Common myeloid progenitor, CD34-positive (primary cell): Measurements from ENCODE around the gene ZNF502.

Source experiments
- CTCF ChIA-PET: fragments of 350-600 bp; sonication (Branson Sonifier 250); formaldehyde crosslinking; loops from one replicate; lab custom pipeline; 2021; ENCODE audit warnings: antibody characterized with exemption; lab: Charles Lee
- POLR2A ChIA-PET: fragments of 350-600 bp; sonication (Branson Sonifier 250); formaldehyde crosslinking; loops from one replicate; lab custom pipeline; 2021; ENCODE audit warnings: antibody characterized with exemption; lab: Charles Lee
- DNase-seq, 3 donors: peaks; one replicate each; pipeline versions ENCODE4 v3.0.0 to v3.0.0-alpha.2; 2013
- H3K27ac ChIP-seq, 2 experiments: 1 replicate in 1 of 2; 2 replicates in 1 of 2; pipeline ENCODE4 v1.7.0; 2013; ENCODE audit warnings: inconsistent platforms in 2 of 2, low read length in 2 of 2, mild to moderate bottlenecking in 2 of 2, low read depth in 1 of 2, moderate library complexity in 1 of 2; ENCODE audit not compliant: severe bottlenecking in 2 of 2, insufficient read depth in 1 of 2, poor library complexity in 1 of 2
- H3K27me3 ChIP-seq, 5 experiments: replicated peaks in 2 of 5; 1 replicate in 3 of 5; 2 replicates in 2 of 5; pipeline versions ENCODE4 v1.6.1 to v1.7.0; 2013; ENCODE audit warnings: low read length in 4 of 5, mild to moderate bottlenecking in 2 of 5, moderate library complexity in 2 of 5, inconsistent platforms in 1 of 5; ENCODE audit not compliant: insufficient read depth in 5 of 5, control insufficient read depth in 4 of 5
- H3K36me3 ChIP-seq, 4 experiments: 1 replicate in 2 of 4; 2 replicates in 2 of 4; pipeline versions ENCODE4 v1.6.1 to v1.7.0; 2013; ENCODE audit warnings: low read length in 3 of 4, control low read depth in 1 of 4, mild to moderate bottlenecking in 1 of 4; ENCODE audit not compliant: control insufficient read depth in 4 of 4, insufficient read depth in 4 of 4
- H3K4me1 ChIP-seq, 4 experiments: 1 replicate in 3 of 4; 2 replicates in 1 of 4; pipeline versions ENCODE4 v1.6.1 to v1.7.1; 2013; ENCODE audit warnings: low read length in 3 of 4, mild to moderate bottlenecking in 3 of 4, control low read depth in 1 of 4, inconsistent platforms in 1 of 4, moderate library complexity in 1 of 4; ENCODE audit not compliant: control insufficient read depth in 4 of 4, insufficient read depth in 4 of 4; ENCODE audit errors: control extremely low read depth in 1 of 4
- H3K4me3 ChIP-seq, 7 experiments: 1 replicate in 4 of 7; 2 replicates in 3 of 7; pipeline versions ENCODE4 v1.5.1 to v1.7.0; 2013; ENCODE audit warnings: mild to moderate bottlenecking in 7 of 7, low read length in 6 of 7, moderate library complexity in 6 of 7, inconsistent platforms in 2 of 7, low read depth in 2 of 7, control low read depth in 1 of 7; ENCODE audit not compliant: insufficient read depth in 4 of 7, control insufficient read depth in 1 of 7; ENCODE audit errors: extremely low read depth in 1 of 7
- H3K9me3 ChIP-seq, 5 experiments: 1 replicate in 4 of 5; 2 replicates in 1 of 5; pipeline versions ENCODE4 v1.6.1 to v1.7.1; 2013; ENCODE audit warnings: low read length in 4 of 5, mild to moderate bottlenecking in 2 of 5, inconsistent platforms in 1 of 5, low read depth in 1 of 5, moderate library complexity in 1 of 5; ENCODE audit not compliant: control insufficient read depth in 4 of 5, insufficient read depth in 2 of 5; ENCODE audit errors: control extremely low read depth in 1 of 5
- WGBS: methylation state at CpG from one replicate; pipeline ENCODE4 v1.1.5; 2013; ENCODE audit not compliant: insufficient coverage; 5-methylcytosine and 5-hydroxymethylcytosine counted together

ZNF502 gene

GRCh38 chr3:44729384-44729910 lies 17.0 kb downstream of the ZNF502 start, which contains the start of gene ZNF501:
Gene ZNF501, plus strand, starts transcription at chr3:44729635. Its CDS starts 4,787 bp downstream, at chr3:44734422.
- CTCF ChIA-PET = interaction anchor here (0.7 to 1.4 kb wide), 4 partner anchors 11 to 196 kb away, joined by 3 to 5 read pairs (median 4); partner anchors contain the start of gene ZNF502
- WGBS = under 1% methylated on average over 45 of the region's 46 CpGs
- Histone ChIP-seq H3K4me3 (peak within 1 kb of the TSS; percentile 62 to 93 (median 81)), H3K9me3 (peaks cover 27 to 83% (median 53%) of the 10 kb centered on the region in 5 experiments), H3K27ac (peak within 1 kb of the TSS; percentile 52 to 77), H3K4me1 (peaks cover 0 to 8% (median 2%) of the 10 kb centered on the region in 4 experiments), H3K36me3 (peaks cover 9 to 40% (median 22%) of the 10 kb centered on the region in 4 experiments), H3K27me3 (no peaks in the 10 kb centered on the region)
- POLR2A ChIA-PET = no interaction called here
- DNase-seq = peak; percentile 93 to 96 (median 96)

GRCh38 chr3:44734646-44735168 lies 22.2 kb downstream of the ZNF502 start:
- CTCF ChIA-PET = no interaction called here
- Histone ChIP-seq H3K27ac (no peak overlapping the region), H3K4me1 (peaks cover 0 to 5% (median 2%) of the 10 kb centered on the region in 4 experiments), H3K9me3 (peaks cover 44 to 84% (median 49%) of the 10 kb centered on the region in 5 experiments), H3K4me3 (no peak overlapping the region), H3K36me3 (peaks cover 9 to 54% (median 27%) of the 10 kb centered on the region in 4 experiments), H3K27me3 (no peaks in the 10 kb centered on the region)
- no peak for DNase-seq
- WGBS = 100% methylated on average over 2 of the region's 3 CpGs
- POLR2A ChIA-PET = no interaction called here

GRCh38 chr3:44761101-44761423 lies 48.6 kb downstream of the ZNF502 start:
- WGBS = 5% methylated on average over 9 of the region's 15 CpGs
- DNase-seq = peak; percentile 2 to 52 (median 42)
- peak overlapping the region; percentile 85 to 92 for H3K27ac ChIP-seq
- H3K27me3 ChIP-seq = no peaks in the 10 kb centered on the region
- H3K9me3 ChIP-seq = peaks cover 10 to 48% (median 37%) of the 10 kb centered on the region in 5 experiments
- CTCF ChIA-PET = no interaction called here
- H3K4me1 ChIP-seq = peaks cover 3 to 18% (median 8%) of the 10 kb centered on the region in 4 experiments
- H3K4me3 ChIP-seq = peak overlapping the region; percentile 87 to 100 (median 97)
- peaks cover 8 to 42% (median 24%) of the 10 kb centered on the region in 4 experiments for H3K36me3 ChIP-seq
- POLR2A ChIA-PET = no interaction called here

- Histone ChIP-seq H3K4me3 (peak within 1 kb of the TSS; percentile 87 to 100 (median 97)), H3K36me3 (peaks cover 8 to 42% (median 26%) of the 10 kb centered on the region in 4 experiments), H3K27me3 (no peaks in the 10 kb centered on the region), H3K27ac (peak within 1 kb of the TSS; percentile 85 to 92), H3K4me1 (peaks cover 3 to 18% (median 8%) of the 10 kb centered on the region in 4 experiments), H3K9me3 (peaks cover 9 to 48% (median 37%) of the 10 kb centered on the region in 5 experiments)
- ChIA-PET POLR2A (no interaction called here), CTCF (no interaction called here)
- 0% methylated on average over 63 of the region's 64 CpGs for WGBS
- peak; percentile 97 to 99 (median 98) for DNase-seq
Measured at GRCh38 chr3:44761424-44762169, 49.1 kb downstream of the ZNF502 start, which contains the start of the genes KIAA1143 and KIF15. Gene KIAA1143, minus strand, starts transcription at chr3:44761619. Its CDS starts 17 bp downstream, at chr3:44761602. Gene KIF15, plus strand, starts transcription at chr3:44761794. Its CDS starts 72 bp downstream, at chr3:44761866.

- no peaks in the 10 kb centered on the region for H3K27me3 ChIP-seq
- ChIA-PET POLR2A (interaction anchor here (0.6 kb wide), 1 partner anchor 350 kb away, joined by 3 read pairs; no protein-coding TSS in a partner anchor), CTCF (interaction anchor here (0.6 kb wide), 1 partner anchor 19 kb away, joined by 3 read pairs; no protein-coding TSS in a partner anchor)
- peaks cover 3 to 18% (median 8%) of the 10 kb centered on the region in 4 experiments for H3K4me1 ChIP-seq
- peak overlapping the region; percentile 87 to 100 (median 97) for H3K4me3 ChIP-seq
- peak overlapping the region in 1 of 2 experiments; percentile 92 for H3K27ac ChIP-seq
- peak in 2 of 3 donors; percentile 4 to 11 for DNase-seq
- peaks cover 10 to 39% (median 24%) of the 10 kb centered on the region in 4 experiments for H3K36me3 ChIP-seq
- 0% methylated on average over 3 of the region's 9 CpGs for WGBS
- peaks cover 6 to 45% (median 35%) of the 10 kb centered on the region in 5 experiments for H3K9me3 ChIP-seq
Measured at GRCh38 chr3:44762170-44762677, 49.8 kb downstream of the ZNF502 start.

GRCh38 chr3:44762690-44763089 lies 50.2 kb downstream of the ZNF502 start:
- peaks cover 3 to 18% (median 8%) of the 10 kb centered on the region in 4 experiments for H3K4me1 ChIP-seq
- peak overlapping the region in 6 of 7 experiments; percentile 89 to 100 (median 98) for H3K4me3 ChIP-seq
- no CpG with 5 or more reads among the region's 5 CpGs for WGBS
- H3K27ac ChIP-seq = peak overlapping the region in 1 of 2 experiments; percentile 92
- H3K9me3 ChIP-seq = peaks cover 7 to 42% (median 31%) of the 10 kb centered on the region in 5 experiments
- no peak for DNase-seq
- peaks cover 9 to 37% (median 23%) of the 10 kb centered on the region in 4 experiments for H3K36me3 ChIP-seq
- POLR2A ChIA-PET = interaction anchor here (0.6 kb wide), 1 partner anchor 351 kb away, joined by 3 read pairs; no protein-coding TSS in a partner anchor
- CTCF ChIA-PET = interaction anchor here (0.6 kb wide), 1 partner anchor 19 kb away, joined by 3 read pairs; no protein-coding TSS in a partner anchor
- H3K27me3 ChIP-seq = no peaks in the 10 kb centered on the region
